HCT116 (cell line): ENCODE data around the gene TRAPPC1. TPM values are rescaled to one million over a fixed set of nuclear protein-coding genes. Genes with fewer than 3 reads are reported as not detected.

Experiments
- ATAC-seq: fragments of 200-7000 bp; cut with Tn5 transposase; 2 replicates; pipeline ENCODE4 v1.9.1; 2020; ENCODE audit warnings: mild to moderate bottlenecking, moderate library complexity
- BruUV-seq: library from RNA; stranded (reverse); fragments of 400-500 nt; replicated peaks from 2 replicates; lab custom pipeline; 2021; lab: Mats Ljungman, UMichigan
- CTCF ChIA-PET: fragments of 300-600 bp; sonication (Branson Sonifier 250); formaldehyde crosslinking; loops from one replicate; lab custom pipeline; 2021; ENCODE audit warnings: antibody characterized with exemption; lab: Charles Lee
- POLR2A ChIA-PET: fragments of 300-600, 350-600 bp; sonication (Branson Sonifier 250); formaldehyde crosslinking; loops from one replicate; lab custom pipeline; 2021; ENCODE audit warnings: antibody characterized with exemption; lab: Charles Lee
- RAD21 ChIA-PET, 2 experiments: fragments of 300-600 bp; sonication (Branson Sonifier 250); formaldehyde crosslinking; loops; one replicate each; lab custom pipeline; 2023; ENCODE audit warnings: low total read pairs in 2 of 2; ENCODE audit not compliant: uncharacterized antibody in 2 of 2, unreplicated experiment in 2 of 2, low non-redundant PET in 1 of 2; lab: Charles Lee
- DNase-seq: peaks from one replicate; pipeline ENCODE4 v3.0.0-alpha.2; 2010; ENCODE audit warnings: low read depth, low spot score
- H2AFZ ChIP-seq: fragments of 200-600 bp; shearing (Covaris generic), sonication (generic); 2 replicates; pipeline ENCODE4 v1.6.1; 2017; ENCODE audit warnings: low read depth, mixed run types, mixed read lengths, antibody characterized with exemption, low read length; ENCODE audit not compliant: poor library complexity, severe bottlenecking
- H3K27ac ChIP-seq: 2 replicates; pipeline ENCODE4 v1.5.1; 2012; ENCODE audit warnings: low read depth, low read length
- H3K27me3 ChIP-seq: fragments of 200-600 bp; sonication (generic); 2 replicates; pipeline ENCODE4 v1.6.1; 2016; ENCODE audit warnings: mixed run types, low read length, mixed read lengths; ENCODE audit not compliant: insufficient read depth
- H3K36me3 ChIP-seq, 2 experiments: fragments of 200-500 bp in 1 of 2; fragments of 200-600 bp in 1 of 2; sonication (Bioruptor generic) in 1 of 2; sonication (generic) in 1 of 2; 2 replicates each; pipeline versions ENCODE4 v1.5.1 to v1.6.1; 2014 to 2016; ENCODE audit warnings: low read length in 2 of 2, inconsistent platforms in 1 of 2, mixed read lengths in 1 of 2, mixed run types in 1 of 2; ENCODE audit not compliant: insufficient read depth in 2 of 2, control insufficient read depth in 1 of 2
- H3K4me1 ChIP-seq, 2 experiments: fragments of 200-600 bp in 1 of 2; sonication (generic) in 1 of 2; 2 replicates each; pipeline versions ENCODE4 v1.5.1 to v1.6.1; 2012 to 2017; ENCODE audit warnings: low read length in 2 of 2, inconsistent platforms in 1 of 2, mild to moderate bottlenecking in 1 of 2, mixed read lengths in 1 of 2, mixed run types in 1 of 2, moderate library complexity in 1 of 2; ENCODE audit not compliant: insufficient read depth in 2 of 2, control insufficient read depth in 1 of 2
- H3K4me2 ChIP-seq: fragments of 200-600 bp; sonication (generic); 2 replicates; pipeline ENCODE4 v1.6.1; 2017; ENCODE audit warnings: mixed run types, low read length, mixed read lengths
- H3K4me3 ChIP-seq, 2 experiments: fragments of 200-600 bp in 1 of 2; sonication (generic) in 1 of 2; replicated peaks in 1 of 2; 2 replicates each; pipeline ENCODE4 v1.5.1; 2011 to 2016; ENCODE audit warnings: low read length in 2 of 2, control low read depth in 1 of 2, low read depth in 1 of 2, mild to moderate bottlenecking in 1 of 2, mixed read lengths in 1 of 2, mixed run types in 1 of 2
- H3K79me2 ChIP-seq: fragments of 200-600 bp; sonication (generic); 2 replicates; pipeline ENCODE4 v1.6.1; 2017; ENCODE audit warnings: mild to moderate bottlenecking, mixed run types, low read length, moderate library complexity, mixed read lengths; ENCODE audit not compliant: insufficient read depth
- H3K9ac ChIP-seq: fragments of 200-600 bp; sonication (generic); 2 replicates; pipeline ENCODE4 v1.6.1; 2016; ENCODE audit warnings: low read length, mixed read lengths
- H3K9me2 ChIP-seq: fragments of 200-600 bp; sonication (generic), shearing (Covaris generic); 2 replicates; pipeline ENCODE4 v1.6.1; 2017; ENCODE audit warnings: mixed run types, mild to moderate bottlenecking, moderate library complexity; ENCODE audit not compliant: insufficient read depth
- H3K9me3 ChIP-seq, 2 experiments: fragments of 200-500 bp in 1 of 2; fragments of 200-600 bp in 1 of 2; sonication (Bioruptor generic) in 1 of 2; sonication (generic) in 1 of 2; 2 replicates each; pipeline ENCODE4 v1.6.1; 2014 to 2017; ENCODE audit warnings: low read length in 2 of 2, mixed read lengths in 2 of 2, inconsistent platforms in 1 of 2, low read depth in 1 of 2, mild to moderate bottlenecking in 1 of 2, mixed run types in 1 of 2, moderate library complexity in 1 of 2; ENCODE audit not compliant: control insufficient read depth in 1 of 2, insufficient read depth in 1 of 2
- H4K20me1 ChIP-seq: fragments of 200-600 bp; sonication (generic), shearing (Covaris generic); 2 replicates; pipeline ENCODE4 v1.6.1; 2017; ENCODE audit warnings: mixed run types, mild to moderate bottlenecking, moderate library complexity; ENCODE audit not compliant: insufficient read depth
- POLR2A ChIP-seq: IDR thresholded peaks from 2 replicates; pipeline ENCODE4 v1.7.0; 2011; ENCODE audit warnings: borderline replicate concordance; ENCODE audit not compliant: insufficient read depth, insufficient read length; ENCODE audit errors: extremely low read depth
- SIN3A ChIP-seq: IDR thresholded peaks from 2 replicates; pipeline ENCODE4 v1.6.1; 2012; ENCODE audit warnings: low read depth
- SP1 ChIP-seq: IDR thresholded peaks from 2 replicates; pipeline ENCODE4 v1.6.1; 2012; ENCODE audit warnings: low read depth
- YY1 ChIP-seq: IDR thresholded peaks from 2 replicates; pipeline ENCODE4 v1.6.1; 2011; ENCODE audit warnings: low read length, low read depth, moderate library complexity, mild to moderate bottlenecking; ENCODE audit not compliant: insufficient replicate concordance; ENCODE audit errors: extremely low read depth
- ZNF274 ChIP-seq: fragments of 200-500 bp; sonication (Bioruptor generic); IDR thresholded peaks from 2 replicates; pipeline ENCODE4 v1.6.1; 2014; ENCODE audit warnings: mild to moderate bottlenecking, low read depth, low read length, inconsistent platforms
- intact Hi-C: fragments of 100-400 bp; cut with micrococcal nuclease; formaldehyde crosslinking; loops from 2 replicates; pipeline ENCODE4 v1.10.0; 2022
- total RNA-seq: library from RNA; stranded (reverse); gene quantifications from one replicate; pipeline ENCODE4 v1.2.1, GENCODE V29; 2021; ENCODE audit not compliant: unreplicated experiment
- TF ChIP-seq, protein P1 (sequence below): IDR thresholded peaks from 2 replicates; pipeline ENCODE4 v1.6.1; 2012
- TF ChIP-seq, protein P2 (sequence below), 3 experiments: fragments of 200-600 bp in 1 of 3; sonication (generic) in 1 of 3; IDR thresholded peaks in 2 of 3; conservative IDR thresholded peaks in 1 of 3; 2 replicates each; pipeline ENCODE4 v1.5.1; 2012 to 2017; ENCODE audit warnings: low read depth in 2 of 3, low read length in 2 of 3, antibody characterized with exemption in 1 of 3, borderline replicate concordance in 1 of 3, control low read depth in 1 of 3, mild to moderate bottlenecking in 1 of 3, mixed read lengths in 1 of 3, mixed run types in 1 of 3, moderate library complexity in 1 of 3; ENCODE audit not compliant: insufficient read depth in 1 of 3
- TF ChIP-seq, protein P3 (sequence below): IDR thresholded peaks from 2 replicates; pipeline ENCODE4 v1.6.1; 2012

The TRAPPC1 gene
- total RNA-seq, 1 experiment from 2014 or later = 123 TPM

DNA sequence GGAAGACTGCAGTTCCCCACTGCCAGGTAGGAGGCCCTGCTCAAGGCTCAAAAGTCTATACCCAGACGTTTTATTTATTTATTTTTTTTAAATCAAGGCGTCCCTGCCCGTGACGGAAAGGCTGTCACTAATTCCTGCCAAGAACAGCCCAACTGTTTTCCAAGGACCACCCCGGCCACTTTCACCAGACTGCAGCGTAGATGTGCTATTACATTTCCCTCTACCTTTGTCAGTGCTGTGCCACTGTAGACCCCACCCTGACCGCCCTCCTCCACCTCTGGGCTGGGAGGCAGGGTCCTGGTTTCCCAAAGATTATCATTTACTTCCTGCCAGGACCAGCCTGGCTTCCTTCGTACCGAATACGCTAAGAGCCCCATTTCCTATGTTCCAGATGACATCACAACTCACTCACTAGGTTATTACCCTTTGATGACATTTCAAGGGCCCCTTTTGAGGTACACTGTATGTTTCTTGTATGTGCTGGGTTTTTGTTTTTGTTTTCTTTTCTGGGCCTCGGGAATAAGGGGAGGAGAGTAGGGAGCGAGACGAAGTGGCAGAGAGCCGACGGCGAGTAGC is 9.4 kb downstream of the TRAPPC1 start:
- intact Hi-C loops = no loop called here
- Histone ChIP-seq H3K27me3 (no peaks in the 10 kb centered on the region), H4K20me1 (no peaks in the 10 kb centered on the region), H3K9ac (no peak overlapping the region), H3K4me3 (no peak overlapping the region), H3K36me3 (no peaks in the 10 kb centered on the region), H3K9me2 (no peaks in the 10 kb centered on the region), H2AFZ (no peak overlapping the region), H3K79me2 (no peaks in the 10 kb centered on the region), H3K9me3 (no peaks in the 10 kb centered on the region), H3K27ac (no peak overlapping the region), H3K4me1 (no peaks in the 10 kb centered on the region), H3K4me2 (no peak overlapping the region)
- POLR2A ChIA-PET = interaction anchor here (1.0 kb wide), 1 partner anchor 10 kb away, joined by 3 read pairs; the partner anchor contains the start of genes CNTROB and TRAPPC1
- no peak for ATAC-seq
- DNase-seq = no peak
- CTCF ChIA-PET = no interaction called here
- RAD21 ChIA-PET = no interaction called here
- BruUV-seq = no TSS peak
- TF ChIP-seq SIN3A = no peak
- TF ChIP-seq SP1 = no peak

DNA sequence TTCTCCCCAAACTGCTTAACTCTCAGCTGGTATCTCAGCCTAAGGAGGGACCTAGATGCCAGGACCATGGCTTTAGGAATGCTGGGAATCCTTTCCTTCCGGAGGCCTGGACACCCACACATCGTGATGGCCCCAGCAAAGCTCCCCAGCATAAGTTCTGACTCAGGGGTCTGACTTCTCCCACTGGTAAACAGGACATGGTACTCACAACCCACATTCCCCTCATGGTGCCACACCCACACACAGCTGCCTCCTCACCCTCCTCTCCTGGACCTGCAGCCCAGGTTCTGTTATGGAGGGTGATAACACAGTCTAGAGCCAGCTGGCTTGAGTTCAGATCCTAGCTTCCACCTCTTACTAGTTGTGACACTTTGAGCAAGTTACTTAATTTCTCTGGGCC is 14.9 kb downstream of the TRAPPC1 start:
- Histone ChIP-seq H3K9me2 (no peaks in the 10 kb centered on the region), H3K27ac (no peak overlapping the region), H3K36me3 (no peaks in the 10 kb centered on the region), H3K9me3 (no peaks in the 10 kb centered on the region), H3K4me1 (peaks cover 10 to 28% of the 10 kb centered on the region in 2 experiments; a peak in 3 of 4 replicates), H3K79me2 (no peaks in the 10 kb centered on the region), H3K9ac (no peak overlapping the region), H3K27me3 (no peaks in the 10 kb centered on the region), H3K4me2 (no peak overlapping the region), H2AFZ (no peak overlapping the region), H3K4me3 (no peak overlapping the region), H4K20me1 (no peaks in the 10 kb centered on the region)
- TF ChIP-seq YY1 (no peak), POLR2A (no peak), SP1 (no peak), ZNF274 (no peak)
- TF ChIP-seq, protein P1, sequence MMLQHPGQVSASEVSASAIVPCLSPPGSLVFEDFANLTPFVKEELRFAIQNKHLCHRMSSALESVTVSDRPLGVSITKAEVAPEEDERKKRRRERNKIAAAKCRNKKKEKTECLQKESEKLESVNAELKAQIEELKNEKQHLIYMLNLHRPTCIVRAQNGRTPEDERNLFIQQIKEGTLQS = no peak
- TF ChIP-seq, protein P2, sequence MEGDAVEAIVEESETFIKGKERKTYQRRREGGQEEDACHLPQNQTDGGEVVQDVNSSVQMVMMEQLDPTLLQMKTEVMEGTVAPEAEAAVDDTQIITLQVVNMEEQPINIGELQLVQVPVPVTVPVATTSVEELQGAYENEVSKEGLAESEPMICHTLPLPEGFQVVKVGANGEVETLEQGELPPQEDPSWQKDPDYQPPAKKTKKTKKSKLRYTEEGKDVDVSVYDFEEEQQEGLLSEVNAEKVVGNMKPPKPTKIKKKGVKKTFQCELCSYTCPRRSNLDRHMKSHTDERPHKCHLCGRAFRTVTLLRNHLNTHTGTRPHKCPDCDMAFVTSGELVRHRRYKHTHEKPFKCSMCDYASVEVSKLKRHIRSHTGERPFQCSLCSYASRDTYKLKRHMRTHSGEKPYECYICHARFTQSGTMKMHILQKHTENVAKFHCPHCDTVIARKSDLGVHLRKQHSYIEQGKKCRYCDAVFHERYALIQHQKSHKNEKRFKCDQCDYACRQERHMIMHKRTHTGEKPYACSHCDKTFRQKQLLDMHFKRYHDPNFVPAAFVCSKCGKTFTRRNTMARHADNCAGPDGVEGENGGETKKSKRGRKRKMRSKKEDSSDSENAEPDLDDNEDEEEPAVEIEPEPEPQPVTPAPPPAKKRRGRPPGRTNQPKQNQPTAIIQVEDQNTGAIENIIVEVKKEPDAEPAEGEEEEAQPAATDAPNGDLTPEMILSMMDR (IDR thresholded peaks at IDR 0.05 in 2 of 3, conservative IDR thresholded peaks at IDR 0.05 in 1 of 3; ENCODE audit: borderline replicate concordance in 1 of 3, insufficient read depth in 1 of 3, low read depth in 2 of 3, low read length in 2 of 3) = no peak
- TF ChIP-seq, protein P3, sequence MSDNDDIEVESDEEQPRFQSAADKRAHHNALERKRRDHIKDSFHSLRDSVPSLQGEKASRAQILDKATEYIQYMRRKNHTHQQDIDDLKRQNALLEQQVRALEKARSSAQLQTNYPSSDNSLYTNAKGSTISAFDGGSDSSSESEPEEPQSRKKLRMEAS = no peak
- intact Hi-C loops = no loop called here
- CTCF ChIA-PET = interaction anchor here (2.1 kb wide), 1 partner anchor 125 kb away, joined by 7 read pairs; no protein-coding TSS in a partner anchor
- no TSS peak for BruUV-seq
- POLR2A ChIA-PET = interaction anchor here (1.2 to 2.3 kb wide), 2 partner anchors 10 to 80 kb away, joined by 3 to 8 read pairs; no protein-coding TSS in a partner anchor
- RAD21 ChIA-PET = no interaction called here
- DNase-seq (no peak), ATAC-seq (no peak)
